Non-pigmented ciliary epithelial cell (primary cell): ENCODE measurements around the gene PDE1C.

Experiments used
- DNase-seq: peaks from one replicate; pipeline ENCODE4 v3.0.0-alpha.2; 2010; ENCODE audit warnings: low read depth

The PDE1C gene

GRCh38 chr7:32074787-32075585 is 4.8 kb upstream of the PDE1C start:
- no peak for DNase-seq

DNA sequence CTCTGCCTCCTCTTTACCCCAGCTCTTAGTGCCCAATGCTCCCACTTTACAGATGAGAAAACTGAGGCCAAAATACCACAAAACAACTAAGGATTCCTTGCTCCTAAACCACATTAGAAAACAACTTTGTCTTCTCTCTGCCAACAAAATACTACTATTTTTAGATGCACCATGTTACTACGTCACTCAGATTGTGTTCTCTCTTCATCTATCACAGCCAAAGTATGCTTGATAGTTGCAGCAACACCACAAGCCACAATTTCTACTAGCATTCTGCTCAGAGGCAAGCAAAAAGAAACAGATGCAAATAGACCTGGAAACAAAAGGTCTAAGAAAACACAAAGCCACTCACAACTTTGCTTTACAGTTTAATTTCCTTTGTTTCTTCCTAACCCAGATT is 3.3 kb upstream of the PDE1C start:
- no peak for DNase-seq

- no peak for DNase-seq
Observed at GRCh38 chr7:32072397-32072796, 2.2 kb upstream of the PDE1C start.

- DNase-seq: no peak
Observed at GRCh38 chr7:32071466-32072091, 1.4 kb upstream of the PDE1C start.

GRCh38 chr7:32070051-32070405 is 179 bp downstream of the PDE1C start:
- DNase-seq: no peak

GRCh38 chr7:32069116-32069650 is 1.0 kb downstream of the PDE1C start:
- no peak for DNase-seq

DNA sequence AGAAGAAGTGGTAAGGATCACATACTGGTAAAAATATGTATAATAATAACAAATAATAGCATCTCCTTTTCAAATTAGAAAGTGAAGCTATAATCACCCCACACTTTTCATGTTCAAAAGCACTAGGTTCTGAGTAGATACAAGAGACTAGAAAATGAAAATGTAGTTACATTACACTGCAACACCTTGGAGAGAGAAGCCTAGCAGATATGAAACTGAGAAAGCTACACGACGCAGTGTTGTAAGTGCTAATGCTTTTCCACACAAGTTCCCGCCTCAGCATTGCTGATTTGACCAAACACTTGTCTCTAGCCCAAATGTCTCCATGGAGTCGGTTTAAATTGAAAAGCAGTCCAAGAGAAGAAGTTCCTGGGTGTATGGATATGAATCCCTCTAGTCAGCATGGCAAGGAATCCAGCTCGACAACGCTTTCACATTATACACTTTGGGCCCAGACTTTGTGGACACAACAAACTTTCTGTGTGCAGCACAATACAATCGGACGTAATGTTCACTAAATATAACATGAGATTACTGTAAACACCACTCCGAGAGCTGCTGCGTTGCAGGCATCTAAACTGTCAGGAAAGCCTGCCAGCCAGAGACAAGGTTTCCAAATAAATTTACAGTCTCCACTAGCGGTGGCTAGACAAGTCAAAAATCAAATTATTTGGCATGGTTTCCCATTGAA is 1.7 kb downstream of the PDE1C start:
- DNase-seq: no peak

DNA sequence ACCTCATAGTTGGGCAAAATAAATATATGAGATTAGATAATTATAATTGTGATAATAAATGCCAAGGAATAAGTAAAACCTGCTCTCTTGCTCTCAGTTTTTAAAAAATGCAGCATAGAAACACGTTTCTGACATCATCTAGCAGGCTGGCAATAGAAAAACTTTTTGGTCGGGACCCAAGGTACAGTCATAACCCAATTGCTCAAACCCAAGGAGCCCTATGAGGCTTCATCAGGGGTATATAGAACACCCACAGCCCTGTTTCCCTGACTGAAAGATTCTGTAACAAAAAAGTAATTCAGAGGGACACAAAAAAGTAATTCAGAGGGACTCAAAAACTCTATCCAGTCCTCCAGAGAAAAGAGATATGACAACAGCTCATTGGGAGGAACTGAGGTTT is 3.8 kb downstream of the PDE1C start:
- DNase-seq: no peak

DNA sequence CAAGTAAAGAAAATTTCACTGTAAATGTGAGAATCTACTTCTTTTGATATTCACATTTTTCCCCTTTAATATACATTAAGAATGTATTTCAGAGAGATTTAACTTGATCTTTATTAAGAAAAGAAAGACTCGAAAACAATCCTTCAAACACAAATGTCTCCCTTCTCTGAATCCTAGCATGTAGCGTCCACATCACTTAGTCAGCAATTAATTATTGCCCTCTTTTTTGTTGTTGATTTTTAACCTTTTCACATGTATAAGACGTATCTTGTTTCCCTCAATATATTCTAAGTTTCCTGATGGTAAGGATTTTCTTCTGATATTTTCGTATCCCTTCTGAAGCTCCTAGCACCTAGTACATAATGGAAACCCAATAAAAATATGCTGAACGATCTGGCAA is 6.6 kb downstream of the PDE1C start:
- no peak for DNase-seq

DNA sequence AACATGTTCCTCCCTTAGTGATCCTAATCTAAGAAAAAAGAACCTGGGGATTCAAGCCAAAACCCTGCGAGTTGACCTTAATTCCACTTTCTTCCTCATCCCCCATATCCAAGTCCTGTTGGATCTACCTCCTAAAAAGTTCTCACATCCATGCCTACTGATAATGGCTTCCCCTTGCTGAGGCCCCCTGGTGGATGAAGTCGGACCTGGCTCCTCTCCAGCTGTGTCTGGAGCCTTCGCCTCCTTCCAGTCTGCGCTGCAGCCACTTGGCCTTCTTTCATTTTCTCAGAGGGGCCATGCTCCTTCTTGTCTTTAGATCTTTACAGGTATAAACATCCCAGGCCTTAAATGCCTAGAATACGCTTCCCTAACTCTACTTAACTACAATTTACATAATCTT is 8.1 kb downstream of the PDE1C start:
- no peak for DNase-seq

DNA sequence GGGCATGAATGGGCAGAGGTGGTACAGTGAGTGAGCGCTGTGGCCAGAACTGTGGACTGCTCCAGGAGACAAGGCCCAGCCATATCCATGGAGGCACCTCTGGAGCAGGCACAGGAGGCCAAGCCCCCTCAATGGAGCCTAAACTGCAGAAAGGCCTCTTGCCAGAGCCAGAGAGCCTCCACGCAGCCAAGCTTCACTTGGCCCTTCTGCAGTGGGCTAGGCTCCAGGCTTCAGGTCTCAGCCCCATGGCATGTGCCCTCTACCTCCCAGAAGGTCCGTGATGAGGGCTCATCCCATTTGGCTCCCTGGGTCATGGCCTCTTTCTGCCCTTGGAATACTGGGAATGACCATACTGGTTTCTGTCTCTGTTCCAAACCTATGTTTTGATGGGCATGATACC is 8.9 kb downstream of the PDE1C start:
- DNase-seq: no peak

DNA sequence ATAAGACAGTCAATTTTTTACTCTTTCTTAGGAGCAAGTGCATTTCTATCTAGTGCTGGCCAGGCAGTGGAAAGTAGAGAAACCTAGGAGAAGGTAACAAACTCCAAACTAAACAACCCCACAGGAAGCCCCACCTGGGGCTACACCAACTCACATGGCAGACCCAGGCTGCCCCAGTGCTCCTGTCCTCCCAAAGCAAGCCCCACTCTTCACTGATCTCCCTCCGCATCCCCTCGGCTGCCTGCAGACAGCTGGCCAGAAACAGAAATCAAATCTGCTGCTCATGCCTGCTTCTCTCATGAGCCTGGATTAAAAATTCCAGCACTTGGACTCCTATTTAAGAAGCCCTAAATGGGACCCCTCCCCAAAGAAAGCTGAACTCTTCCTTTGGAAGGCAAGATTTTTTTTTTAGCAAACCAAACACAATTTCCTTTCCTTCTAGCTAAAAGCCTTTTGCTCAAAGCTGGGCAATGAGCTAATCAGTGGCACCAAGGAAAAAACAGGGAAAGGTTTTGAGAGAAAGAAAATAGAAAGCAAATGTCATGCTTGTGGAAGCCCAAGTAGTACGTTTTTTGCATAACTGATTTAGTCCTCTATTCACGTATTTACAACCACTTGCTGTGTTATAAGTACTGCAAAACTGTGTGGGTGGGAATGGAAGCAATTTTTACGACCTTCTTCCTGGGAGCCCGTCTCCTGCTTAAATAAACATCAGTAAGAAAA is 10.8 kb downstream of the PDE1C start:
- DNase-seq: no peak

- DNase-seq: no peak
Observed at GRCh38 chr7:32058002-32058401, 12.2 kb downstream of the PDE1C start.

DNA sequence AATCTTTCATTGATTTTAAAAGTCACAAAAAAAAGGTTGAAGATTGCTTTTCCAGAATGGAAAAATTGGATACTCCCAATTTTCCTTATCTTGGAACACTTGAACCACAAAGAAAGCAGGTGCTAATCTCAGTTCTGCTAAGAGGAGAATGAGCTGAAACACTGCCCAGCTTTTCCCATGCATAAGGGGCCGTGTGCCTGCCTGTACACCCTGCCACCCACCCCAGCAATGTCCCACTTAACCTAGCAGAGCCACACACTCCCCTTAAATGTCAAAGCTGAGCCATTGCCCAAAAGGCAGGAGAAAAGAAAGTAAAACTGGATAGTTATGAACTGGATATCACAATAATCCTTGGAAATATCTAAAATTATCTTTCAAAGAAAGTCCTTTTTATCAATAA is 13.4 kb downstream of the PDE1C start:
- no peak for DNase-seq

DNA sequence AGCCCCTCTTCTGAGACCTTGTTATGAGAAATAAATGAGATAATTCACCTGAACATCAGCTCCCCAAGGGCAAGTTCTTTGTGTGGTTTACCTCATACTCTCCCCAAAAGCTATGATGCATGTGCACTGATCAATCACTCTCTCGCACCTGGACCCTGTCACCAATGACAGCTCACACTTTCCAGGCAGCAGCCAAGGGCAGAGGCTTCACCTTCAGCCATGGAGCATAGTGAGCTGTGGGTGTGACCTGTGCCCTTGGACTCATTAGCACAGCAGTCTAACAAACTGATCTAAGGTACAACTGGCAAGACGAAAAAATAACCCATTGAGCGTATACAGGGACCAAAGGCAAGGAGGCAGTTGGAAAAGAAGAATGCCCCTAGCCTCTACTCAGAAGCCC is 17.0 kb downstream of the PDE1C start:
- no peak for DNase-seq

DNA sequence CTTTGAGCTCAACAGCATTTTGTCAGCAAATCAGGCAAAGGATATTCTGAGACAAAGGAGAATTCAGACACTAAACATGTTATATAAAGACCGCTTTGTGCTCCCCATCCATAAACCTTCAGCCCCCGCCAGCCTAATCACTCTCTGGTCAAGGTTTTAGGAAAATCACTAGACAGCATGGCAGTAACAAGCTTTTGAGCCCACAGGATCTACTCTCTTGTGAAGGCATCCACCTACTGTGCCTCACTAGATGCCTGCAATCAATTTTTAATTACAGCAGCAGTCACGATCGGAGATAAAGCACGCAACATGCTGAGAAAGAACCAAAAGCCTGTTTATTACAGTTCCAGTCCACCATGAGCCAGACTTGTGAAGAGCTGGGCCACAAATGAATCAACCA is 19.1 kb downstream of the PDE1C start:
- DNase-seq: no peak

DNA sequence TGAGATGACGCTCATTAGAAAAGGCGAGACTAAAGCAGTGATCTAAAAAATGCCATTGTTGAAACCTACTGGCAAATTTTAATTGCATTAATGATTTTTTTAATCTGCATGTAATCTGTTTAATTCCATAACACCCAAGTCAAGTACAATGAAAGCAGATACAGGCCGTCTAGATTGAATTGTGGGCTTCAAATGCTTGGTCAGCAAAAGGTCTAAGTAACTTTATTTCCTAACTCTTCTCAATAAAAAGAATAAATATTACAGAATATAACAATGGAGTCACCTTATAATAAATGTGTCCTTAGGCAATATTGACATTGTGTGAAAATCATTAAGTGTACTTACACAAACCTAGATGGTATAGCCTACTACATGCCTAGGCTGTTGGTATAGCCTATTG is 20.6 kb downstream of the PDE1C start:
- no peak for DNase-seq

- DNase-seq: no peak
Observed at GRCh38 chr7:32048970-32049491, 21.2 kb downstream of the PDE1C start.

GRCh38 chr7:32047801-32048200 is 22.4 kb downstream of the PDE1C start:
- DNase-seq: no peak

- DNase-seq: no peak
Observed at GRCh38 chr7:32047075-32047474, 23.1 kb downstream of the PDE1C start.

- DNase-seq: no peak
Observed at GRCh38 chr7:32045228-32045627, 25.0 kb downstream of the PDE1C start.

DNA sequence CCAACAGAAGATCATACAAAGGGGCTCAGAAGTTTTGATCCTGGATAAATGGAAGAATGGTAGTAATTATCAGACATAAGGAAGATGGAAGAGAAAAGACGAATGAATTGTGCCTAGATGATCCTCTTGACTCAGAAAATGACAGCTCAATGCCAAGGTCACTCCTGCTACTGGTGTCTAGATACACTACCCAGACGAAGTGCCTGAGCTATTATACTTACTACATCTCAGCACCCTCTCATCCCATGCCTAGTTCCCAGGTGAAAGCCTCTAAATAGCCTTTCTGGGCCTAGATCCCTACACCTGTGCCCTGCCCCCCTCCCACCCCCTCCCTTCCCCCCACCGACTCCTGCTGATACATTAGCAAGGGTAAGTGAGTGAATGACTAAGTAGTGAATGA is 25.5 kb downstream of the PDE1C start:
- DNase-seq: no peak
